C4-2B (cell line): ENCODE measurements around the gene PLEK2.

Experiments used
- ZFX ChIP-seq: fragments of 450-650 bp; IDR thresholded peaks from 2 replicates; pipeline ENCODE4 v1.6.1; 2017
- TF ChIP-seq, protein P1 (sequence below): fragments of 450-650 bp; conservative IDR thresholded peaks from 2 replicates; pipeline ENCODE4 v1.5.1; 2017; ENCODE audit warnings: mild to moderate bottlenecking

DNA sequence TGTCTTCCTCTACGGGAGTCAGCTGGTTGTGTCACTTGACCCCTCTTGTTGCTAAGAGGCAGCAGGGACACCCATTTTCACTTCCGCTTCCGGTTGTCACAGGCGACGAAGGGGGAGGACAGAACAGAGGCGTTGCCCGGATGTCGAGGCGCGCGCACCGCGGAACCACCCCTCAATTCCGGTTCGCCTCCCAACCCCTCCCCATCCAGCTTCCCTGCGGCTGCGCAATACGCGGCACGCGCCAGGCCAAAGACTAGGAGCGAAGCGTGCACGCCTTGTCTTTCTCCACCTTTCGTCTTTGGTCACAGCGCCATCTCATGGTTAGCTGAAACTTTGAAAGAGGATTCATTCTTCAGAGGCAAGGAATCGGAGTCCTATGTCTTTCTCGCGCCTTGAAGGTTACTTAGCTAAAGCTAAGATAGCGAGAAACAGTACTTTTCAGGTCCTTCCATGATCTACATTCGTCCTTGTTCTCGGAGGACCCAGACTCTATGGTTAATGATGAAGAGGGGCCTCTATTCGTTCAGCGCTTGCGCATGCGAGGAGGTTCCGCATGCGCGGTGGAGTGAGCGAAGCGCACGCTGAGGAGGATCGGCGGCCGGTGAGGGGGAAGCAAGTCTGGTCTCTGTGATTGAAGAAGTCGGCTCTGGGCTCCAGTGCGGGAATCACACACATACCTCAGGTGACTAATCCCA is 52.0 kb downstream of the PLEK2 start, which contains the start of the genes ATP6V1D and EIF2S1:
- TF ChIP-seq, protein P1, sequence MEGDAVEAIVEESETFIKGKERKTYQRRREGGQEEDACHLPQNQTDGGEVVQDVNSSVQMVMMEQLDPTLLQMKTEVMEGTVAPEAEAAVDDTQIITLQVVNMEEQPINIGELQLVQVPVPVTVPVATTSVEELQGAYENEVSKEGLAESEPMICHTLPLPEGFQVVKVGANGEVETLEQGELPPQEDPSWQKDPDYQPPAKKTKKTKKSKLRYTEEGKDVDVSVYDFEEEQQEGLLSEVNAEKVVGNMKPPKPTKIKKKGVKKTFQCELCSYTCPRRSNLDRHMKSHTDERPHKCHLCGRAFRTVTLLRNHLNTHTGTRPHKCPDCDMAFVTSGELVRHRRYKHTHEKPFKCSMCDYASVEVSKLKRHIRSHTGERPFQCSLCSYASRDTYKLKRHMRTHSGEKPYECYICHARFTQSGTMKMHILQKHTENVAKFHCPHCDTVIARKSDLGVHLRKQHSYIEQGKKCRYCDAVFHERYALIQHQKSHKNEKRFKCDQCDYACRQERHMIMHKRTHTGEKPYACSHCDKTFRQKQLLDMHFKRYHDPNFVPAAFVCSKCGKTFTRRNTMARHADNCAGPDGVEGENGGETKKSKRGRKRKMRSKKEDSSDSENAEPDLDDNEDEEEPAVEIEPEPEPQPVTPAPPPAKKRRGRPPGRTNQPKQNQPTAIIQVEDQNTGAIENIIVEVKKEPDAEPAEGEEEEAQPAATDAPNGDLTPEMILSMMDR = peak; percentile 99
- TF ChIP-seq ZFX = no peak
